Measurements from ENCODE around the gene CREBRF.

CREBRF gene

DNA sequence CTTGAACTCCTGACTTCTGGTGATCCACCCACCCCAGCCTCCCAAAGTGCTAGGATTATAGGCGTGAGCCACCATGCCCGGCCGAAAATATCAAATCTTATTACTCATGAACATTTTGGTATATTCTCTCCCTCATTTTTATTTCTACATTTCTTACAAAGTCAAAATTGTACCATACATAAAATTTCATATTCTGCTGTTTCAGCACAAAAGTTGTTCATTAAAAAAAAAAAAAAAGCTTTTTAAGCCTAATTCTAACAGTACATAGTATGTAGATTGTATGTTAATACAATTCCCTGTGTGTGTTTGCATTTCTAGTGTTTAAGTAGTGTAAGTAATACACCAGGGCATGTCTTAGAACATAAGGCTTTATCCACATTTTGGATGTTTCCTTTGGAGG lies 103.1 kb downstream of the CREBRF start:
- no peaks in the 10 kb centered on the region for H3K79me2 ChIP-seq (ENCODE audit: insufficient read depth, low read depth)
- no peak overlapping the region for H3K27ac ChIP-seq
- H4K20me1 ChIP-seq (ENCODE audit: insufficient read depth) = no peaks in the 10 kb centered on the region
- H2AFZ ChIP-seq (ENCODE audit: low read depth) = no peak overlapping the region
- H3K4me2 ChIP-seq = no peak overlapping the region
- H3K9ac ChIP-seq = no peak overlapping the region
- no peaks in the 10 kb centered on the region for H3K36me3 ChIP-seq (ENCODE audit: insufficient read depth)
- H3K4me3 ChIP-seq (IDR thresholded peaks at IDR 0.05; ENCODE audit: insufficient read depth, low read depth, low read length) = no peak overlapping the region
- TF ChIP-seq, protein P1, sequence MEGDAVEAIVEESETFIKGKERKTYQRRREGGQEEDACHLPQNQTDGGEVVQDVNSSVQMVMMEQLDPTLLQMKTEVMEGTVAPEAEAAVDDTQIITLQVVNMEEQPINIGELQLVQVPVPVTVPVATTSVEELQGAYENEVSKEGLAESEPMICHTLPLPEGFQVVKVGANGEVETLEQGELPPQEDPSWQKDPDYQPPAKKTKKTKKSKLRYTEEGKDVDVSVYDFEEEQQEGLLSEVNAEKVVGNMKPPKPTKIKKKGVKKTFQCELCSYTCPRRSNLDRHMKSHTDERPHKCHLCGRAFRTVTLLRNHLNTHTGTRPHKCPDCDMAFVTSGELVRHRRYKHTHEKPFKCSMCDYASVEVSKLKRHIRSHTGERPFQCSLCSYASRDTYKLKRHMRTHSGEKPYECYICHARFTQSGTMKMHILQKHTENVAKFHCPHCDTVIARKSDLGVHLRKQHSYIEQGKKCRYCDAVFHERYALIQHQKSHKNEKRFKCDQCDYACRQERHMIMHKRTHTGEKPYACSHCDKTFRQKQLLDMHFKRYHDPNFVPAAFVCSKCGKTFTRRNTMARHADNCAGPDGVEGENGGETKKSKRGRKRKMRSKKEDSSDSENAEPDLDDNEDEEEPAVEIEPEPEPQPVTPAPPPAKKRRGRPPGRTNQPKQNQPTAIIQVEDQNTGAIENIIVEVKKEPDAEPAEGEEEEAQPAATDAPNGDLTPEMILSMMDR (conservative IDR thresholded peaks at IDR 0.05; ENCODE audit: low read depth, low read length) = no peak
- H3K27me3 ChIP-seq (ENCODE audit: insufficient read depth, low read depth) = no peaks in the 10 kb centered on the region
- H3K4me1 ChIP-seq (ENCODE audit: low read depth, poor library complexity, severe bottlenecking) = no peaks in the 10 kb centered on the region

- TF ChIP-seq, protein P1 (conservative IDR thresholded peaks at IDR 0.05; ENCODE audit: low read depth, low read length) = no peak
- Histone ChIP-seq H3K27ac (no peak overlapping the region), H3K27me3 (ENCODE audit: insufficient read depth, low read depth) (no peaks in the 10 kb centered on the region), H3K4me3 (IDR thresholded peaks at IDR 0.05; ENCODE audit: insufficient read depth, low read depth, low read length) (no peak overlapping the region), H3K9ac (no peak overlapping the region), H3K4me1 (ENCODE audit: low read depth, poor library complexity, severe bottlenecking) (no peaks in the 10 kb centered on the region), H3K79me2 (ENCODE audit: insufficient read depth, low read depth) (no peaks in the 10 kb centered on the region), H3K4me2 (no peak overlapping the region), H2AFZ (ENCODE audit: low read depth) (no peak overlapping the region), H4K20me1 (ENCODE audit: insufficient read depth) (no peaks in the 10 kb centered on the region), H3K36me3 (ENCODE audit: insufficient read depth) (no peaks in the 10 kb centered on the region)
Observed at GRCh38 chr5:173161148-173161547, 105.0 kb downstream of the CREBRF start.

DNA sequence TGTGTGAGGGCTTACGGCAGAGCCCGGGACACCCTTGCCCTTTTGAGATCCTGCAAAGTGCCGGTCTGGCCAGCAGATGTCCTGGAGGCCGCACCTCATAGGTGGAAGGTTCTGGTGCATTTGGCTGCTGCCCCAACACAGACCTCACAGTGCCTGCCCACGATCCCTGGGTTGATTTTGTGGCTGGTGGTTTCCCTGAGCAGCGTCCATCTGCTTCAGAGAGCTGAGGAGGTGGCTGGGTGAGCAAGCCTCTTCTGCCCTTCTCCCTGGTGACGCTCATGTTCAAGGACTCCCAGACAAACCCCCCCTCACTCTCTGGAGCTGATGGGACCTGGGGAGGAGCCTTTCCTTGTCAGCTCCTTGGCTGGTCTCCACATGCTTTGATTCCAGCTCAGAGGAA lies 107.1 kb downstream of the CREBRF start:
- Histone ChIP-seq H3K27me3 (ENCODE audit: insufficient read depth, low read depth) (no peaks in the 10 kb centered on the region), H3K27ac (no peak overlapping the region), H3K4me2 (no peak overlapping the region), H4K20me1 (ENCODE audit: insufficient read depth) (no peaks in the 10 kb centered on the region), H3K36me3 (ENCODE audit: insufficient read depth) (no peaks in the 10 kb centered on the region), H3K9ac (no peak overlapping the region), H2AFZ (ENCODE audit: low read depth) (no peak overlapping the region), H3K4me3 (IDR thresholded peaks at IDR 0.05; ENCODE audit: insufficient read depth, low read depth, low read length) (no peak overlapping the region), H3K79me2 (ENCODE audit: insufficient read depth, low read depth) (no peaks in the 10 kb centered on the region), H3K4me1 (ENCODE audit: low read depth, poor library complexity, severe bottlenecking) (no peaks in the 10 kb centered on the region)
- TF ChIP-seq, protein P1 (conservative IDR thresholded peaks at IDR 0.05; ENCODE audit: low read depth, low read length) = no peak

DNA sequence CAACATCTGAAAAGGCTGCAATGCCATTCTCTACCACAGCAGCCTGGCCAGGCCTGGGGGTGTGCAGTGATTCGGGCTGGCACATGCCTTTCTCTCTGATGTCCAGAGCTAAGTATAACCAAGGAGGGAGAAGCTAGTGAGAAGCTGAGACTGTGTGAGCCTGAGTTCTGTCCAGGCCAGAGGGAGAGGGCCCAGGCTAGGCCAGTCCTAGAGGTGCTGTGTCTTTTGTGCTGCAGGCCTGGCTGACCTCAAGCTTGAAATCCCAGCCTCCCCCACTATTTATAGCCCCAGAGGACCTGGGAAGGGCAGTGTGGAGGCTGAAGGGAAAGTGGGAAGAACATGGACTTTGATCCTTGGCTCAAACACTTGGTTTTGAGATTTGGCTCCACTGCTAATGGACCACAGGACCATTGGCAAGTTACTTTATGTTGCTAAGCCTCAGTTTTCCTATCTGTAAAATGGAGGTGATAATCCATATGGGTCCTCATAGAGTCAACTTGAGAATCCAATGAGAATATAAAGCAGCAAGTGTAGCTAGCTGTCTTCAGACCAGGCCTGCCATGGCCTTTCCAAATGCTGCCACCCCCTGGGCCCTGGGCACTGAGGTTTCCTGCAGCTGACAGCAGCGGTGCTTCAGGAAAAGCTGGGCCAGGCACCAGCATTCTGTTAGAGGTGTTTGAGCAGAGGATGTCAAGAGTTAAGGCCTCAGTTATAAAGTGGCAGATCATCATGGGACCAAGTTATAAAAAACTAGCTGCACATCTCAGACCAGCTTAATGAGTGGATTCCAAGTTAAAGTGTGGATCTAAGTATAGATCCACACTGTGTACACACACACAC lies 109.2 kb downstream of the CREBRF start:
- H2AFZ ChIP-seq (ENCODE audit: low read depth) = no peak overlapping the region
- no peaks in the 10 kb centered on the region for H4K20me1 ChIP-seq (ENCODE audit: insufficient read depth)
- H3K27ac ChIP-seq = no peak overlapping the region
- no peak overlapping the region for H3K4me3 ChIP-seq (IDR thresholded peaks at IDR 0.05; ENCODE audit: insufficient read depth, low read depth, low read length)
- H3K4me2 ChIP-seq = no peak overlapping the region
- no peaks in the 10 kb centered on the region for H3K36me3 ChIP-seq (ENCODE audit: insufficient read depth)
- no peaks in the 10 kb centered on the region for H3K27me3 ChIP-seq (ENCODE audit: insufficient read depth, low read depth)
- no peaks in the 10 kb centered on the region for H3K4me1 ChIP-seq (ENCODE audit: low read depth, poor library complexity, severe bottlenecking)
- H3K9ac ChIP-seq = no peak overlapping the region
- TF ChIP-seq, protein P1 (conservative IDR thresholded peaks at IDR 0.05; ENCODE audit: low read depth, low read length) = no peak
- H3K79me2 ChIP-seq (ENCODE audit: insufficient read depth, low read depth) = no peaks in the 10 kb centered on the region
